ENCODE measurements around the gene NECAB3. TPM values are rescaled to one million over a fixed set of nuclear protein-coding genes. Genes with fewer than 3 reads are reported as not detected.
"Not testable (repeated sequence)": the region's sequence is repeated elsewhere in the genome, so short reads cannot be mapped to it uniquely, and the experiment has no call there.

NECAB3 gene, protein sequence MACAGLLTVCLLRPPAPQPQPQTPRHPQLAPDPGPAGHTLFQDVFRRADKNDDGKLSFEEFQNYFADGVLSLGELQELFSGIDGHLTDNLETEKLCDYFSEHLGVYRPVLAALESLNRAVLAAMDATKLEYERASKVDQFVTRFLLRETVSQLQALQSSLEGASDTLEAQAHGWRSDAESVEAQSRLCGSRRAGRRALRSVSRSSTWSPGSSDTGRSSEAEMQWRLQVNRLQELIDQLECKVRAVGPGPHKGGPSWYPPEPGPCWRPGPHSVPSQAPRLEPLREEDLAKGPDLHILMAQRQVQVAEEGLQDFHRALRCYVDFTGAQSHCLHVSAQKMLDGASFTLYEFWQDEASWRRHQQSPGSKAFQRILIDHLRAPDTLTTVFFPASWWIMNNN
- total RNA-seq = 54.1 and 56.6 TPM in 2 replicates

DNA sequence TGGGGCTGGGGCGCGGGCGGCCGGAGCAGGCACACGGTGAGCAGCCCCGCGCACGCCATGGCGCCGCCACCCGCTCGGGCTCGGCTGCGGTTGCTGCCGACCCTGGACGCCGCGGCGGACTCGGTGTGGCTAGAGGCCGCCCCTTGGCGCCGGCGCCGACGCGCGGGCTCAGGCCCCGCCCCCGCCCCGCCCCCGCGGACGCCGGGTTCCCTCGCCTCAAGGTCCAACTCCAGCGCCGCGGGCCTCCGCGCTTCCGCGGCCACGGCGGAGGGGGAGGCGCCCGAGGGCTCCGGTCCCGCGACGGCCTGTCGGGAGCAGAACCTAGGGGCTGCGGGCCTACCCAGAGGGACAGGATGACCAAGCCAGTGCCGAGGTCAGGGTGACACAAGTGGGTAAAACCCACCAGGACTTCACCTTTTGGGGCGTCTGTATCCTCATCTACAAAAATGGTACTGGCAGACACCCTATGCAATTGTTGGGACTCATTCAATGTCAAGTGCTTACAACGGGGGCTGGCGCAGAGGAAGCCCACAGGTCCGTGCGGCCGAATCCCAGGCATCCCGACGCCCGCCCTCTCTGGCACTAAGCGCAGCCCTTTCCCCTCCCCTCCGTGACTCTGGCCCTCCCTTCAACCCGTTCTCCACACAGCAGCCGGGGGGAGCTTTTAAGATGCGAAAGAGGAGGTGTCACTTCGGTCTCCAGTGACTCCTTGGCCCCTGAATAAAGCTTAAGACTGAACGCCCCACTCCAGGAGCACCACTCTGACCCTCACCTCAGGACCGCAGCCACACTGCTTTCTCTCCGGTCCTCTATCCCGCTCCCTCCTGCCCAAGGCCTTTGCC, at the start of gene NECAB3:
TSS of gene NECAB3 (minus strand) at position 135 of the 842 bp plus-strand sequence. CDS start at position 59, 76 bp downstream.
- intact Hi-C loops (cut with micrococcal nuclease) = loop anchor here (1.0 kb wide), 4 partner anchors 8 to 46 kb away; partner anchors contain the start of genes ACTL10, E2F1 and PXMP4

DNA sequence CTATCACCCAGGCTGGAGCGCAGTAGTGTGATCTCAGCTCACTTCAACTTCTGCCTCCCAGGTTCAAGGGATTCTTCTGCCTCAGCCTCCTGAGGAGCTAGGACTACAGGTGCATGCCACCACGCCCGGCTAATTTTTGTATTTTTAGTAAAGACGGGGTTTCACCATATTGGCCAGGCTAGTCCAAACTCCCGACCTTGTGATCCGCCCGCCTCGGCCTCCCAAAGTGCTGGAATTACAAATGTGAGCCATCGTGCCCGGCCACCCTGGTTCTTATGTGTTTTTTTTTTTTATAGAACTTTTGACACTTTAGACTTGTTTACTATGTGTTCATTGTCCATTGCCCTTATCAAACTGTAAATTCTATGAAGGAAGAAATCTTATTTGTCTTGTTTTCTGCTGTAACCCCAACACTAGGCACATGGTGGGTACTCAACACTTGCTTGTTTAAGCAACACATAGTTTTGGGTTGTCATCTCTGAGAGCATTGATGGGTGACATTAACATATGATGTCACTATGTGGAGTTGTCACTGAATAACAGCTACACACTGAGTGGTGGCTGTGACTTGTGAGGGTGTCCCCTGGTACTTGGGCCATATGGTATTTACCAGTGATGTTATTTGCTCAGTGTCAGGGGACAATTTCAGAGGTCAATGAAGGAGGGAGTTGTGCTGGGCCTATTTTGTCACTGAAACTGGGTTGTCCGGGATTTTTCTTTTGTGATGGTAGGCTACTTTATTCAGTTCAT, 47.3 kb upstream of the NECAB3 start:
- intact Hi-C loops (cut with micrococcal nuclease) = loop anchor here (2.0 kb wide), 2 partner anchors 581 to 837 kb away; partner anchors contain the start of genes AHCY and MAP1LC3A

DNA sequence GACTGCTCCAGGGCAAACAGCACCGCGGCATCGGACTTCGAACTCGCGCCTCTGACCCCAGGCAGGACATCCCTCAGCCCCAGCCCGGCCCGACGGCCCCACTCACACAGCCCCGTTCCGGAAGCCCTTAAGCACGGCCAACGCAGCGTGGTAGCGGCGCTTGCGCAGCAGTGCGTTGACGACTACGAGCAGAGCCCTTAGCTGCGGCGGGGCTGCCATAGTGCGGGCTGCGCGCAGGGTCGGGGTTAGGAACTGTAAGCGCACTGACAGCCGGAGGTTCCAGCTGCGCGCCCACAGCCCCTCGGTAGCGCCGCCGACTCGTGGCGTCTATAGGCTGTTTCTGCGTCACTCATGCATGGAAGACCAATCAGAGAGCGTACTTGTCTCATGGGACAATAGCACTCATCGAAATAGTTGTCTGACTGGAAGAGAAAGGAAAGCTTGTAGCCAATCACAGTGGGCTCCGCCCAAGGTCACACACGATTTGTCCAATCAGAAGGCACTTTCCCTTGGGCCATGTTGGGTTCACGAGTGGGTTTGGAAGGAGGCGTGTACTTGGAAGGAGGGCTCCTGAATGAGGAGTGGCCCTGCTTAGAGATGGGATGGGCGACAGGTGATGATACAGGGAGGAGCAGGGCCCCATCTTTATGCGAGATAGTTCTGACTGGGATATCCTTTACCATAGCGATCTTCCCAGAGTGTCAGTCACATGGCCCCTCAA, 45.9 kb upstream of the NECAB3 start, which contains the start of gene PXMP4:
TSS of gene PXMP4 (minus strand) at position 322 of the 721 bp plus-strand sequence. CDS start at position 219, 103 bp downstream.
- intact Hi-C loops (cut with micrococcal nuclease) = loop anchor here (1.0 to 2.0 kb wide), 13 partner anchors 11 to 839 kb away; partner anchors contain the start of genes ACTL10, AHCY, CDK5RAP1 and CHMP4B

DNA sequence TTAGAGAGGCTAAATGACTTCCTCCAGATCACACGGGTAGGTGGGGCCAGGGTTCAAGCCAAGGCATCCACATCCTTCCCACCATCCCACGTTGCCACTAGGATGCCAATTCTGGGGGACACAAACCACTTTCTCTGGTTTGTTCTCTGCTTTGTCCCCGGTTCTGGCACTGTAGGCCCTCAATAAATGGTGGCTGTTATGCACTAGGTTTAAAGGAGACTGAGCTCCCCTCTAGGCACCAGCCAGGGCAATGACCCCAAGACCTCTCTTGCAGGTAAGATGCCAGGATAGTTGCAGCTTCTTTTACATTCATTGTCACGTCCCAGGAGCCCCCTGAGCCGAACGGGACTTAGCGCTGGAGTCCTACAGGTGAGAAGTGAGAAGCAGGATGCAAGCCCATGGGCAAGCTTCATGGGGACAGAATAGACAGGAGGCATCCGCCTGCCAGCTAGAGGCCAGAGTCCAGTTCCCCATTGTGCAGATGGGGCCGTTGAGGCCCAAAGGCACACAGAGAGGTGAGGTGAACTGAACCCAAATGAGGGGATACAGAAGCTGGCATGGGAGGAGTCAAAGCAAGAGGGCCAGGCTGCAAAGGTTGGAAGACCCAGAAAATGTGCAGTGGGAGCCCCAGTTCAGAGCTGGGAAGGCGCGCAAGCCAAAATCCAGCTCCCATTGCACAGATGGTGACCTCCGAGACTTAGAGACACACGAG, 45.2 kb upstream of the NECAB3 start:
- intact Hi-C loops (cut with micrococcal nuclease) = no loop called here

DNA sequence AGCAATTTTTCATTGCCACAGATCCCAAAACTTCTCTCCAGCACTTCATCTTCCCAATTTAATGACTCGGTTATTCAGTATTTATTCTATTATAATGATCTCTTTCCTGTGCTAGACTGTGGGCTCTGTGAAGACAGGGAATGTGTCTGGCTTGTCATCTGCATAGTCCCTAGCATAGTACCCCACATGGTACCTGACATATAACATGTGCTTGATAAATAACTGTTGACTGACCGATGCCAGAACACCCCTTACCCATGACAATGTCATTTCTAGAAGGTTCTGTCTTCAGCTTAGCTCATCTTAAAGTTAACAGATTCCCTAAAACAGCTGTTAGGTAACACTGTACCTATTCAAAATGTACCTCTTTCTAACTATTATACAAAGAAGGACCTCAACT, 42.3 kb upstream of the NECAB3 start:
- intact Hi-C loops (cut with micrococcal nuclease) = no loop called here

DNA sequence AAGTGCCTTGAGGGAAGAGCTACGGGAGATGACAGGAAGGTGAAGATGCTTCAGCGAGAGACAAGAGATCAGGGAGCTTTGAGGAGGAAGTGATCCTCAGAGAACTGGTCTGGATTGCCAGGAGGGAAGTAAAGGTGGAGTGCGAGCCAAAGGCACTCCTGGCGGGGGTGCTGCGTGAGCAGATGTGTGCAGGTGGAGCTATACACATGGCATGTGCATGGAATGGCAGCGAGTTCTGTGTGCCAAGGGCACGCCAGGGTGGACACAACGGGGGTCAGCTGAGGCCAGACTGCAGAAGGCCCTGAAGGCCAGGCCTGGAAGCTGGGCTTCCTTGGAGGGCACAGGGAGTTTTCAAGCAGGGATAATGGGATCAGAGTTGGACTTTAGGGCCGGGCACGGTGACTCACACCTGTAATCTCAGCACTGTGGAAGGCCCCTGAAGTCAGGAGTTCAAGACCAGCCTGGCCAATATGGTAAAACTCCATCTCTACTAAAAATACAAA, 39.7 kb upstream of the NECAB3 start:
- intact Hi-C loops (cut with micrococcal nuclease) = no loop called here

DNA sequence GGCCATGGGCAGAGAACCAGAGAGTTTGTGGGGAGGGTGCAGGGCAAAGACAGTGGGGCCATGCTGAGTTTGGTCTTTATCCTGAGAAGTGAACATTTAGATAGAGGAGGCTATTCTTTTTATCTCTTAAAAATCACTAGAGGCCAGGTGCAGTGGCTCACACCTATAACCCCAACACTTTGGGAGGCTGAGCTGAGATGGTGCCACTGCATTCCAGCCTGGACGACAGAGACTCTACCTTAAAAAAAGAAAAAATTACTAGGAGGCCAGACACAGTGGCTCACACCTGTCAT, 37.2 kb upstream of the NECAB3 start:
- intact Hi-C loops (cut with micrococcal nuclease) = no loop called here

DNA sequence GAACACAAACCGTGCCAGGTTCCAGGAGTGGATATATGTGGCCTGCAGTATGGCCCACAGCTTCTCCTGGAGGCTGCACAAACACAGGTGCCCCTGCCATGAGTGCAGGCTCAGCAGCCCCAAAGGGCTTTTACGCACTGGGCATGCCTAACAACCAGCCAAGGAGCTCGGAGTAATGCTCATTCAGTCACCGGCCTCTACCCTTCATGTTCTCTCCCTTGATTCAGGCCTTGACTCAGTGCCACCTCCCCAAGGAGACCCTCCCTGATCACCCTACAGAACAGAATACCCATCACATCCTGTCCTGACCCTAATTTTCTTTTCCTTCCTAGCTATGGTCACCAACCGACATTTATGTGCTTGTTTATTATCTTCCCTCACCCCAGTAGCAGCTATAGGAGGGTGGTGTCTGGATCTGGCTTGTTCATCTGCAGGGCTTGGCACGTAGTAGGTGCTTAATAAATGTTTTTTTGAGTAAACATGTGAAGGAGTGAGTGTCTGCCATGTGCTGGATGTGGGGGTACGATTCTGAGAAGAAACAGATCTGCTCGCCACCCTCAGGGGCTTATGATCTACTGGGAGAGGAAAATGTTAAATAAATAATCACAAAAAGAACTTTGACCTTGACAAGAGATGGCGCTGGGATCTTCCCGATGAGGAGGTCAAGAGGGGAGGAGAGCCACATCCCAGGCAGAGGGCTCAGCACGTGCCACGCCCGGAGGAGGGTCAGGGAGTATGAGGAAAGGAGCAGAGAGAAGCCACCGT, 36.6 kb upstream of the NECAB3 start:
- intact Hi-C loops (cut with micrococcal nuclease) = no loop called here

DNA sequence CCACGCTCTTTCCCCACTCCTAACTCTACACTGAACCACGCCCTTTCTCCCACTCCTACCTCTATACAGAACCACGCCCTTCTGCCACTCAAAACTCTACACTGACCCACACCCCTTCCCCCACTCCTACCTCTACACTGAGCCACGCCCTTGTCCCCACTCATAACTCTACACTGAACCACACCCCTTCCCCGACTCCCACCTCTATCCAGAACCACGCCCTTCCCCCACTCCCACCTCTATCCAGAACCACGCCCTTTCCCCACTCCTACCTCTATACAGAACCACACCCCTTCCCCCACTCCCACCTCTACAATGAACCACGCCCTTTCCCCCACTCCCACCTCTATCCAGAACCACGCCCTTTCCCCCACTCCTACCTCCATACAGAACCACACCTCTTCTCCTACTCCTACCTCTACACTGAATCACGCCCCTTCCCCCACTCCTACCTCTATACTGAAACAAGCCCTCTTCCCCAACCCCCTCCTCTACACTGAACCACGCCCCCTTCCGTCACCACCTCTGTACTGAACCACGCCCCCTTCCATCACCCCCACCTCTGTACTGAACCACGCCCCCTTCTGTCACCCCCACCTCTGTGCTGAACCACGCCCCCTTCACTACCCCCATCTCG, 35.8 kb upstream of the NECAB3 start:
- intact Hi-C loops (cut with micrococcal nuclease) = no loop called here

DNA sequence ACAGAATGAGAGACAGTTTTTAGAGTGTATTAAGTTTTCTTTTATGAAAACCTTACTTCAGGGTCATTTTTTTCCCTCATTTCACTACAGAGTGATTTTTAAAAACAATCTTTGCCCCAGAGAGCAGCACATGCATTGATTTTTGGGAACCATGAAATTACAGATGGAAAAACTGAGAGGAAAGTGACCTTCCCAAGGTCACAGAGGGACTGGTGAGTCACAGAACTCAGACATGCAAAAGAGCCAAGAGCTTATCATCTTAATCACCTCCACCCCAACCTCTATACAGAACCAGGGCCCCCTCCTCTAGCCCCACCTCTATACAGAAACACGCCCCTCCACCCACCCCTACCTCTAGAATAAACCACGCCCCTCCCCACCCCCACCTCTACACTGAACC, 35.2 kb upstream of the NECAB3 start:
- intact Hi-C loops (cut with micrococcal nuclease) = no loop called here

DNA sequence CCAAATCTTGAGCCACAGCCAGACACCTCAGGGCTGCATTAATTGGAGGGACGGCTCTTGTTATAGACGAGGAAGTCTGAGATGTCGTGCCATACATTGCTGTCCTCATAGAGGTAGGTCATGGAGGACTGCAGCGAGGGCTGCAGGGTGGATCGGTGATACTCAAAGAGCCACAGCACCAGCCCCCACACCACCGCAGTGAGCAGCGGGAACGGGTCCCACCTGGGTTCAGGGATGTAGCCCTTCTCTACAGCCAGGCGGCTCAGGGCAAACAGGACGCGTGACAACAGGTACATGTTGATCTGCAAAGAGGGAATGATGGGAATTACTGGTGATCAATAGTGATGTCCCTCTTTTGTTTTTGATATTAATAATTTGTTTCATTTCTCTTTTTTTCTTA, 33.4 kb upstream of the NECAB3 start:
- intact Hi-C loops (cut with micrococcal nuclease) = no loop called here

DNA sequence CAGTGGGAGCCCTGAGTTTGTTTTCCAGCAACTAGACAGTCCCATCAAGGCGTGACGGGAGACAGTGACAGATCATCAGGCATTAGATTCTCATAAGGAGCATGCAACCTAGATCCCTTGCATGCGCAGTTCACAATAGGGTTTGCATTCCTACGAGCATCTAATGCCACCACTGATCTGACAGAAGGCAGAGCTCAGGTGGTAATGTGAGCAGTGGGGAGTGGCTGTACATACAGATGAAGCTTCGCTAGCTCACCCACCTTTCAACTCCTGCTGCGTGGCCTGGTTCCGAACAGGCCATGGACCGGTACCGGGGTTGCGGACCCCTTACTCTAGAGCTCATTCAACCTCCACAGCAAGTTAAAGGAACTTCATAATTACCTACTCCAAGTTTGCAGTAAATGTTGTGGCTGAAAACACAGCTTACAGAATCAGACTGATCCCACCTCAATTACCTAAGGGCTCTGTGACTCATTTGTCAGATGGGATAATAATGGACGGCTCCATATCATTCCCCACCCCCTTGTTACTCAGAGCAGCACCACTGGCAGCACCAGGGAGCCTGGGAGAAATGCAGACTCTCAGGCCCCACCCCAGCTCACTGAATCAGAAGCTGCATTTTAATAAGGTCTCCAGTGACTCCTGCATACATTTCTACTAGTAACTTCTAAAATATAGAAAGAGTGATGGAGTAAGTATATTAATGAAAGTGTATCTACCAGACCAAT, 30.1 kb upstream of the NECAB3 start:
- intact Hi-C loops (cut with micrococcal nuclease) = no loop called here

DNA sequence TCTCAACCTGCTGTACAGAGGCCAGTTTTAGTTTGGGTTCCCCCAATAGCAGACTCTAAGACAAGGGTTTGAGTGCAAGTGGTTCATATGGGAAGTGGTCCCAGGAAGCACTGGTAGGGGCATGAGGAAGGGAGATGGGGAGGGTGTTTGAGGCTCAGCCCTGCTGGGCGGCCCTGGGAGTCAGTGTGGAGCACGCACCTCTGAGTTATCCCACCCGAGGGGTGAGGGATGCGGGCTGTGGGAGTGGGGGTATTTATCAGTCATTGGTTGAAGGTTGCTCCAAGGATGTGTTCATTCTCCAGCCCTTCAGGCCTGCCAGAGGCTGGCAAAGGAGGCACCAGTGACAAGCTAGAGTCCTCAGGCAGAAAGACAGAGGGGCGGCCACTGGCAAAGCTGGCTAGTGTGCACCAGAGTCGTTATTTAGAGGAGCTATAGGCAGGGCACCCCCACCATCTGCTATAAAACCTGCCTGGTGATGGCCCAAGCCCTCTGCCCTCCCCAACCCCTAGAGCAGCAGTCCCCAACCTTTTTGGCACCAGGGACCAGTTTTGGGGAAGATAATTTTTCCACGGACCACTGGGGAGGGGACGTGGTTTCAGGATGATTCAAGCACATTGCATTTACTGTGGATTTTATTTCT, 29.4 kb upstream of the NECAB3 start:
- intact Hi-C loops (cut with micrococcal nuclease) = no loop called here

DNA sequence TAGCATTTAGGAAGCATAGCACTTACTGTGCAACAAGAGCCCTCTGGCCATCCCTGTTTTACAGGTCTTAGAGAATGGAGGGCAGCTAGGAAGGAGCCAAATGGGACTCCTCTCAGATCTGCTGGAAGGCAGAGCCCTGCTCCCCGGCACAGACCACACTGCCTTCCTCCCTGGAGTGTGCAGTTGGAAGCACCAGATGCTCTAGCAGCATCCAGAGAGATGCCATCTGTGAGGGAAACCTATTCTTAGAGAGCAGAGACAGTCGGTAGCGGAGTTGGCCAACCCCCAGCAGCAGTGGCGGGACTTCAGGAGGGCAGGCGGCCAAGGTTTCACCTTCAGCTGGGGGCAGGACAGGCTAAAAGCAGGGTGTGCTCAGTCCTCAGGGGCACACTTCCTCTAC, 28.6 kb upstream of the NECAB3 start:
- intact Hi-C loops (cut with micrococcal nuclease) = no loop called here

DNA sequence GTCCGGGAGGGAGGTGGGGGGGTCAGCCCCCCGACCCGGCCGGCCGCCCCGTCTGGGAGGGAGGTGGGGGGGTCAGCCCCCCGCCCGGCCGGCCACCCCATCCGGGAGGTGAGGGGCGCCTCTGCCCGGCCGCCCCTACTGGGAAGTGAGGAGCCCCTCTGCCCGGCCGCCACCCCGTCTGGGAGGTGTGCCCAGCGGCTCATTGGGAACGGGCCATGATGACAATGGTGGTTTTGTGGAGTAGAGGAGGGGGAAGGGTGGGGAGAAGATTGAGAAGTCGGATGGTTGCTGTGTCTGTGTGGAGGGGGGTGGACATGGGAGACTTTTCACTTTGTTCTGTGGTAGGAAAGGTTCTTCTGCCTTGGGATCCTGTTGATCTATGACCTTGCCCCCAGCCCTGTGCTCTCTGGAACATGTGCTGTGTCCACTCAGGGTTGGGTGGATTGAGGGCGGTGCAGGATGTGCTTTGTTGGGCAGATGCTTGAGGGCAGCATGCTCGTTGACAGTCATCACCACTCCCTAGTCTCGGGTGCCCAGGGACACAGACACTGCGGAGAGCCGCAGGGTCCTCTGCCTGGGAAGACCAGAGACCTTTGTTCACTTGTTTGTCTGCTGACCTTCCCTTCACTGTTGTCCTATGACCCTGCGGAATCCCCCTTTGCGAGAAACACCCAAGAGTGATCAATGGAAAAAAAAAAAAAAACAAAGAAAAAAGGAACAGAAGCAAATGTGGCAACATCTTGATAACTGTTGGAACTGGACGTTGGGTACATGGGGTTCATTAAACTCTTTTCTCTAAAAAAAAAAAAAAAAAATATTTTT, 27.6 kb upstream of the NECAB3 start:
- intact Hi-C loops (cut with micrococcal nuclease) = no loop called here

DNA sequence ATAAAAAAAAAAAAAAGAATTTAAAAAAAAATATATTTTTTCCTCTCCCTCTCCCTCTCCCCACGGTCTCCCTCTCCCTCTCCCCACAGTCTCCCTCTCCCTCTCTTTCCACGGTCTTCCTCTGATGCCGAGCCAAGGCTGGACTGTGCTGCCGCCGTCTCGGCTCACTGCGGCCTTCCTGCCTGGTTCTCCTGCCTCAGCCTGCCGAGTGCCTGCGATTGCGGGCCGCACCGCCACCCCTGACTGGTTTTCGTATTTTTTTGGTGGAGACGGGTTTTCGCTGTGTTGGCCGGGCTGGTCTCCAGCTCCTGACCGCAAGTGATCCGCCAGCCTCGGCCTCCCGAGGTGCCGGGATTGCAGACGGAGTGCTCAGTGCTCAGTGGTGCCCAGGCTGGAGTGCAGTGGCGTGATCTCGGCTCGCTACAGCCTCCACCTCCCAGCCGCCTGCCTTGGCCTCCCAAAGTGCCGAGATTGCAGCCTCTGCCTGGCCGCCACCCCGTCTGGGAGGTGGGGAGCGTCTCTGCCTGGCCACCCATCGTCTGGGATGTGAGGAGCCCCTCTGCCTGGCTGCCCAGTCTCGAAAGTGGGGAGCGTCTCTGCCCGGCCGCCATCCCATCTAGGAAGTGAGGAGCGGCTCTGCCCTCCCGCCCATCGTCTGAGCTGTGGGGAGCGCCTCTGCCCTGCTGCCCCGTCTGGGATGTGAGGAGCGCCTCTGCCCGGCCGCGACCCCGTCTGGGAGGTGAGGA, 26.6 kb upstream of the NECAB3 start:
- intact Hi-C loops (cut with micrococcal nuclease) = not testable (repeated sequence)

Measured in T-helper 1 cell treated with Interleukin-12 subunit alpha and Interleukin-12 subunit beta and Interleukin-4 antibody, amounts not matched to agents 30 ng/mL and 1 ng/mL, for 36 hours (primary cell).